ENCODE measurements around the gene LAMA4. TPM values are rescaled to one million over a fixed set of nuclear protein-coding genes. Genes with fewer than 3 reads are reported as not detected.

The LAMA4 gene
- total and polyA plus RNA-seq, 2 of the 13 experiments (the other 11 are each of a cell fraction or from before 2014, with no cell fraction given), result not detected

GRCh38 chr6:112287577-112288225 is 33.3 kb upstream of the LAMA4 start:
- Histone ChIP-seq H2AFZ (ENCODE audit: low read length) (no peak overlapping the region), H3K4me1 (ENCODE audit: insufficient read depth, low read length) (no peaks in the 10 kb centered on the region), H4K20me1 (ENCODE audit: insufficient read depth, low read length) (no peaks in the 10 kb centered on the region), H3K36me3 (replicated peaks in 1 of 2; ENCODE audit: control insufficient read depth in 1 of 2, insufficient read depth in 2 of 2, low read length in 2 of 2) (no peaks in the 10 kb centered on the region), H3K4me3 (replicated peaks in 1 of 3; ENCODE audit: insufficient read depth in 1 of 3, low read depth in 2 of 3, low read length in 3 of 3) (no peak overlapping the region), H3K9me3 (ENCODE audit: low read length) (no peaks in the 10 kb centered on the region), H3K27ac (ENCODE audit: extremely low read length, insufficient read depth, low read length) (no peak overlapping the region), H3K79me2 (ENCODE audit: insufficient read depth, low read length) (no peaks in the 10 kb centered on the region), H3K4me2 (ENCODE audit: low read depth, low read length) (no peak overlapping the region), H3K9ac (ENCODE audit: insufficient read depth, low read depth, low read length) (no peak overlapping the region), H3K27me3 (ENCODE audit: control insufficient read depth in 1 of 2, insufficient read depth in 2 of 2, low read length in 2 of 2) (no peaks in the 10 kb centered on the region)
- CTCF ChIA-PET (ENCODE audit: low intra/inter-chr PET ratio, low total read pairs), result no interaction called here
- no peak for ATAC-seq
- POLR2A ChIA-PET, result no interaction called here
- no peak for DNase-seq (ENCODE audit: low spot score)
- no TSS peak for BruUV-seq (replicated peaks)
- 1% methylated on average over 4 of the region's 4 CpGs for WGBS (ENCODE audit: low lambda C conversion rate)
- TF ChIP-seq ETS1 (CRISPR knock-in tag; IDR thresholded peaks at IDR 0.05), result no peak
- no peak for TF ChIP-seq ZNF790 (CRISPR knock-in tag; IDR thresholded peaks at IDR 0.05; ENCODE audit: borderline replicate concordance)
- no peak for TF ChIP-seq RAD21 (CRISPR knock-in tag; IDR thresholded peaks at IDR 0.05)
- no peak for TF ChIP-seq NPAS2 (CRISPR knock-in tag; IDR thresholded peaks at IDR 0.05; ENCODE audit: borderline replicate concordance)
- no peak for TF ChIP-seq PHF20 (CRISPR knock-in tag; IDR thresholded peaks at IDR 0.05)
- TF ChIP-seq THAP11 (CRISPR knock-in tag; IDR thresholded peaks at IDR 0.05), result no peak
- TF ChIP-seq POGK (CRISPR knock-in tag; conservative IDR thresholded peaks at IDR 0.05), result no peak
- no peak for TF ChIP-seq ZNF572 (CRISPR knock-in tag; IDR thresholded peaks at IDR 0.05)
- no peak for TF ChIP-seq RERE (CRISPR knock-in tag; IDR thresholded peaks at IDR 0.05; ENCODE audit: low read depth)
- TF ChIP-seq STAT6 (CRISPR knock-in tag; IDR thresholded peaks at IDR 0.05; ENCODE audit: borderline replicate concordance), result no peak
- TF ChIP-seq ZFP62 (CRISPR knock-in tag; IDR thresholded peaks at IDR 0.05), result no peak
- intact Hi-C loops (cut with micrococcal nuclease; ENCODE audit: unreplicated experiment), result no loop called here
- in situ Hi-C loops (cut with HindIII; ENCODE audit: extremely low pct_ligation_motif_present, low pct_unique_long_range_greater_than_20kb), result no loop called here
- no peak for FAIRE-seq
